Retinal pigment epithelial cell (primary cell): ENCODE results near the gene PLD6.

Experiments
- DNase-seq: peaks from one replicate; pipeline ENCODE4 v3.0.0-alpha.2; 2010; ENCODE audit warnings: low read depth
- H3K4me3 ChIP-seq: 2 replicates; pipeline ENCODE4 v1.5.1; 2011; ENCODE audit warnings: mild to moderate bottlenecking, low read length, control low read depth, moderate library complexity
- TF ChIP-seq, protein P1 (sequence below): conservative IDR thresholded peaks from 2 replicates; pipeline ENCODE4 v1.5.1; 2011; ENCODE audit warnings: low read depth, low read length, control low read depth, inconsistent platforms

PLD6 gene

GRCh38 chr17:17226451-17227265 is 20.5 kb upstream of the PLD6 start:
- TF ChIP-seq, protein P1, sequence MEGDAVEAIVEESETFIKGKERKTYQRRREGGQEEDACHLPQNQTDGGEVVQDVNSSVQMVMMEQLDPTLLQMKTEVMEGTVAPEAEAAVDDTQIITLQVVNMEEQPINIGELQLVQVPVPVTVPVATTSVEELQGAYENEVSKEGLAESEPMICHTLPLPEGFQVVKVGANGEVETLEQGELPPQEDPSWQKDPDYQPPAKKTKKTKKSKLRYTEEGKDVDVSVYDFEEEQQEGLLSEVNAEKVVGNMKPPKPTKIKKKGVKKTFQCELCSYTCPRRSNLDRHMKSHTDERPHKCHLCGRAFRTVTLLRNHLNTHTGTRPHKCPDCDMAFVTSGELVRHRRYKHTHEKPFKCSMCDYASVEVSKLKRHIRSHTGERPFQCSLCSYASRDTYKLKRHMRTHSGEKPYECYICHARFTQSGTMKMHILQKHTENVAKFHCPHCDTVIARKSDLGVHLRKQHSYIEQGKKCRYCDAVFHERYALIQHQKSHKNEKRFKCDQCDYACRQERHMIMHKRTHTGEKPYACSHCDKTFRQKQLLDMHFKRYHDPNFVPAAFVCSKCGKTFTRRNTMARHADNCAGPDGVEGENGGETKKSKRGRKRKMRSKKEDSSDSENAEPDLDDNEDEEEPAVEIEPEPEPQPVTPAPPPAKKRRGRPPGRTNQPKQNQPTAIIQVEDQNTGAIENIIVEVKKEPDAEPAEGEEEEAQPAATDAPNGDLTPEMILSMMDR, result no peak
- H3K4me3 ChIP-seq, result no peak overlapping the region
- DNase-seq, result no peak

DNA sequence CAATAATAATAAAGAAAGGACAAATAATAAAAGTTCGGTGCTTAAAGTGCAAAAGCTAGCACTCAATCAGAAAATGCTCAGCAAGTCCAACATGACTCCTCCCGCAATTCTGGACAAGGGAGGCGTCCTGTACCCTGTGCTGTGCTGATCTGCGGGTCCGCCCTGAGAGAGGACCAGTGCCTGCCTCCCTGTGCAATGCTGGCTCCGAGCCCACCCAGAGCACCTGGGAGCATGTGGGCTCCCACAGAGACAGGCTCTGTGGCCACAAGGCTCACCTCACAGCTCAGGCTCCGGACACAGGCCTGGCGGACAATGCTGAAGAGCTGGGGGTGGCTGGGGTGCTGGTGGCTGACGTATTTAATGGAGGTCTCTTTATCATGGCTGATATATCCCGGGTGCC is 19.8 kb upstream of the PLD6 start:
- DNase-seq, result no peak
- TF ChIP-seq, protein P1, result no peak
- H3K4me3 ChIP-seq, result no peak overlapping the region

- no peak for DNase-seq
- TF ChIP-seq, protein P1, result no peak
- no peak overlapping the region for H3K4me3 ChIP-seq
These were observed 18.0 kb upstream of the PLD6 start for GRCh38 chr17:17224137-17224536.

DNA sequence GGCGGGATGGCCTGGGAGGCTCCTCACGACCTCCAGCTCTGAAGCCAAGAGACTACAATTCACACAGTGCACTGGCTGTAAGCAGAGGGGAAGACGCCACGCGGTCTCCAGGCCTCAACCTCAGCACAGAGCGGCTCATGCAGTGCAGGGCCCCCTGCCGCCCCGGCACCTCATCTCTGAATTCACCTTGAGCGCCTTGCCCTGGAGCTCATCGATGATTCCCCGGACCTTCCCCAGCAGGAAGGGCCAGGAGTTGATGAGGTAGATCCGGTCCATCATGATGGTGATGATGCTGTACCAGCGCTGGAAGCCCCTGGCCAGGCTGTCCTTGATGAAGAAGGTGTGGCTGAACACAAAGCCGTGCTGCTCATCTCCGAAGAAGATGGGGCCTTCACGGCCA is 17.6 kb upstream of the PLD6 start:
- no peak for DNase-seq
- no peak overlapping the region for H3K4me3 ChIP-seq
- TF ChIP-seq, protein P1, result no peak

DNA sequence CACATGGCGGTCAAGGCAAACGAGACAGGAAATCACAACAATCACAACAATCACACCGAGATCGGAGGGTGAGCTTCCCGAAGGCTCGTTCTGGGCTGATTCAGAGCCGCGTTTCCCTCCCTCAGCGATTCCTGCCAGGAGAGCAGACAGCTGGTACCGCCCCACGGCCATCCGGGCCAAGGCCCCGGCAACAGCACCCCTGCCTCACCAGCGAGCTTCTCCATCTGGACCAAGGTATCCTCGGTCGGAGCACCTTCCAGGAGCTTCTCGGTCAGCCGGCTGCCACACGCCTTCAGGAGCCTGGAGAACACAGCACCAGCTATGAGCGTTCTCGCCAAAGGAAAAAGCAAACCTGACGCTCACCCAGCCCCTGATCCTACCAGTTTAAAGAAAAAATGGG is 15.2 kb upstream of the PLD6 start:
- TF ChIP-seq, protein P1, result no peak
- no peak for DNase-seq
- no peak overlapping the region for H3K4me3 ChIP-seq

DNA sequence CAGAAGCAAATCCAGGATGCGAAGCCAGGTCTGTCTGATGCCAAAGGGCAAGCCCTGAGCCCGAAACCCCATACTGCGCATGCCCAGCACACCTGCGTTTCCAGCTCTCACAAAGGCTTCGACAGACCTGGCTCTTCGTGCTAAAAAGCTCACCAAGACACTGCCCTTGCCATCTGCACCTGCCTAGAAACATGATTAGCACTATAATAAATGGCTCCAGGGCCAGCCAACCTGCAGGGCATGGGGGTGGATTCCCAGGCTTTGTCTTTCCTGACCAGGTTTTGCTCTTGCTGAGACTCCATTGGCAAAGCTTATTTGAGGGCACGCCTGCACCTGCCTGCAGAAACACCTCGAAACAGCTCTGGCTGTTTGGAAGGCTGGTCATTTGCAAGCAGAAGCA is 14.4 kb upstream of the PLD6 start:
- TF ChIP-seq, protein P1, result no peak
- no peak for DNase-seq
- no peak overlapping the region for H3K4me3 ChIP-seq

DNA sequence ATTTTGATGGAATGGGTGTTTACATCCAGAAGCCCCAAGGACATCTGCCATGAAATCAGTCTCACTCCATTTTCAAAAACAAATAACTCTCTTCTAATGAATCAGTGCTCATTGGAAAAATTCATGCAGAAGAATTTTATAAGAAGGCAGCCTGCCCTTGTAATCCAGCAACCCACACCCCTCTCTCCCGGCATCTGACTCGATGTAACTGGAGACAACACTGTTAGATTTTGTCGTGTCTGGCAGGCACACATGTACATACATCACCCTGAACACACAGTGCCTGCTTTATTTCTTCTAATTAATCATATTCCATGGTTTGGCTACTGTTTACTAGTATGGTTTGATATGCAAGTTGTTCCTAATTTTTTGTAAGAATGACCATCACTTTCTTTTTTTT is 11.9 kb upstream of the PLD6 start:
- TF ChIP-seq, protein P1, result no peak
- H3K4me3 ChIP-seq, result no peak overlapping the region
- no peak for DNase-seq
